Bronchial epithelial cell (primary cell): ENCODE measurements around the gene PIMREG. TPM values are rescaled to one million over a fixed set of nuclear protein-coding genes. Genes with fewer than 3 reads are reported as not detected.

Experiments
- DNase-seq: peaks from one replicate; pipeline ENCODE4 v3.0.0-alpha.2; 2010; ENCODE audit warnings: low read depth
- FAIRE-seq: peaks from 2 replicates; lab custom pipeline; 2011; peaks lifted over from hg19 to GRCh38; lab: Jason Lieb, UNC
- H3K27me3 ChIP-seq: 2 replicates; pipeline ENCODE4 v1.5.1; 2011; ENCODE audit warnings: low read length; ENCODE audit not compliant: control insufficient read depth, insufficient read depth
- H3K36me3 ChIP-seq: 2 replicates; pipeline ENCODE4 v1.5.1; 2011; ENCODE audit warnings: low read length; ENCODE audit not compliant: control insufficient read depth, insufficient read depth
- H3K4me3 ChIP-seq: 2 replicates; pipeline ENCODE4 v1.5.1; 2011; ENCODE audit warnings: mild to moderate bottlenecking, low read depth, low read length, control low read depth
- CTCF ChIP-seq: IDR thresholded peaks from 2 replicates; pipeline ENCODE4 v1.5.1; 2011; ENCODE audit warnings: mild to moderate bottlenecking, moderate library complexity, low read length, control low read depth, inconsistent platforms; ENCODE audit not compliant: insufficient read depth, severe bottlenecking
- total RNA-seq: library from RNA; depleted of rRNA; stranded (reverse); fragments of >200 nt; gene quantifications from 2 replicates; pipeline ENCODE4 v1.2.1, GENCODE V29; 2014

PIMREG gene
- total RNA-seq, 1 donor from 2014 or later, result 0.26 TPM

- no peak for TF ChIP-seq CTCF
- Histone ChIP-seq H3K27me3 (no peaks in the 10 kb centered on the region), H3K36me3 (peaks cover 8% of the 10 kb centered on the region), H3K4me3 (no peak overlapping the region)
- FAIRE-seq (no peak), DNase-seq (no peak)
These were observed 6.9 kb downstream of the PIMREG start for GRCh38 chr17:6450926-6451832.

- Histone ChIP-seq H3K4me3 (no peak overlapping the region), H3K27me3 (no peaks in the 10 kb centered on the region), H3K36me3 (peaks cover 8% of the 10 kb centered on the region)
- FAIRE-seq (peak; percentile 89), DNase-seq (no peak)
- no peak for TF ChIP-seq CTCF
These were observed 8.4 kb downstream of the PIMREG start for GRCh38 chr17:6452471-6453266.

- Histone ChIP-seq H3K4me3 (no peak overlapping the region), H3K27me3 (no peaks in the 10 kb centered on the region), H3K36me3 (peaks cover 10% of the 10 kb centered on the region)
- DNase-seq (no peak), FAIRE-seq (no peak)
- no peak for TF ChIP-seq CTCF
These were observed 9.2 kb downstream of the PIMREG start for GRCh38 chr17:6453279-6454024.

GRCh38 chr17:6454495-6455320 lies 10.5 kb downstream of the PIMREG start:
- no peak for DNase-seq
- no peak for FAIRE-seq
- H3K27me3 ChIP-seq, result no peaks in the 10 kb centered on the region
- no peak for TF ChIP-seq CTCF
- peaks cover 10% of the 10 kb centered on the region for H3K36me3 ChIP-seq
- H3K4me3 ChIP-seq, result no peak overlapping the region

- TF ChIP-seq CTCF, result no peak
- no peak overlapping the region for H3K4me3 ChIP-seq
- no peak for DNase-seq
- no peaks in the 10 kb centered on the region for H3K27me3 ChIP-seq
- peaks cover 10% of the 10 kb centered on the region for H3K36me3 ChIP-seq
- no peak for FAIRE-seq
These were observed 11.1 kb downstream of the PIMREG start for GRCh38 chr17:6455321-6455705.
